Astrocyte (in vitro differentiated cells and primary cell): ENCODE results near the gene FCN2. TPM values are rescaled to one million over a fixed set of nuclear protein-coding genes. Genes with fewer than 3 reads are reported as not detected.

Experiments
- DNase-seq: peaks from one replicate; pipeline ENCODE4 v3.0.0-alpha.2; 2010; ENCODE audit warnings: low read depth
- FAIRE-seq: peaks from 2 replicates; lab custom pipeline; 2011; peaks lifted over from hg19 to GRCh38; lab: Jason Lieb, UNC
- H2AFZ ChIP-seq: 2 replicates; pipeline ENCODE4 v1.6.0; 2012; ENCODE audit warnings: low read depth, low read length, inconsistent platforms
- H3K27ac ChIP-seq: 2 replicates; pipeline ENCODE4 v1.5.1; 2011; ENCODE audit warnings: low read depth, low read length, inconsistent platforms
- H3K27me3 ChIP-seq: 2 replicates; pipeline ENCODE4 v1.6.0; 2011; ENCODE audit warnings: low read length, inconsistent platforms; ENCODE audit not compliant: insufficient read depth
- H3K36me3 ChIP-seq: 2 replicates; pipeline ENCODE4 v1.5.1; 2011; ENCODE audit warnings: low read length, inconsistent platforms; ENCODE audit not compliant: insufficient read depth
- H3K4me1 ChIP-seq: 2 replicates; pipeline ENCODE4 v1.5.1; 2011; ENCODE audit warnings: low read length, inconsistent platforms; ENCODE audit not compliant: insufficient read depth
- H3K4me2 ChIP-seq: 2 replicates; pipeline ENCODE4 v1.6.0; 2012; ENCODE audit warnings: low read length, inconsistent platforms
- H3K4me3 ChIP-seq: 2 replicates; pipeline ENCODE4 v1.5.1; 2011; ENCODE audit warnings: low read depth, mild to moderate bottlenecking, low read length, inconsistent platforms; ENCODE audit not compliant: insufficient read depth
- H3K79me2 ChIP-seq: 2 replicates; pipeline ENCODE4 v1.6.0; 2012; ENCODE audit warnings: mild to moderate bottlenecking, low read length, inconsistent platforms; ENCODE audit not compliant: insufficient read depth
- H3K9ac ChIP-seq: 2 replicates; pipeline ENCODE4 v1.6.0; 2012; ENCODE audit warnings: mild to moderate bottlenecking, low read length, inconsistent platforms
- H3K9me3 ChIP-seq: 2 replicates; pipeline ENCODE4 v1.5.1; 2012; ENCODE audit warnings: low read depth, mild to moderate bottlenecking, low read length, inconsistent platforms; ENCODE audit not compliant: insufficient read depth
- H4K20me1 ChIP-seq: 2 replicates; pipeline ENCODE4 v1.6.0; 2012; ENCODE audit warnings: low read length, inconsistent platforms; ENCODE audit not compliant: insufficient read depth
- H3K27ac Mint-ChIP-seq: one replicate; pipeline ENCODE4 v1.8.0; 2021; ENCODE audit warnings: mild to moderate bottlenecking, mixed read lengths; ENCODE audit not compliant: unreplicated experiment
- H3K27me3 Mint-ChIP-seq: one replicate; pipeline ENCODE4 v1.8.0; 2021; ENCODE audit warnings: low read depth, mixed read lengths; ENCODE audit not compliant: unreplicated experiment
- H3K36me3 Mint-ChIP-seq: one replicate; pipeline ENCODE4 v1.8.0; 2021; ENCODE audit warnings: low read depth, mixed read lengths; ENCODE audit not compliant: unreplicated experiment
- H3K4me1 Mint-ChIP-seq: one replicate; pipeline ENCODE4 v1.8.0; 2021; ENCODE audit warnings: low read depth, mixed read lengths; ENCODE audit not compliant: unreplicated experiment
- H3K4me3 Mint-ChIP-seq: one replicate; pipeline ENCODE4 v1.8.0; 2021; ENCODE audit warnings: mild to moderate bottlenecking, moderate library complexity, mixed read lengths; ENCODE audit not compliant: unreplicated experiment
- H3K9me3 Mint-ChIP-seq: one replicate; pipeline ENCODE4 v1.8.0; 2021; ENCODE audit warnings: mild to moderate bottlenecking, mixed read lengths; ENCODE audit not compliant: unreplicated experiment
- EZH2 ChIP-seq: IDR thresholded peaks from 2 replicates; pipeline ENCODE4 v1.6.1; 2012; ENCODE audit warnings: mild to moderate bottlenecking, low read length, inconsistent platforms; ENCODE audit not compliant: insufficient read depth
- total RNA-seq: library from RNA; stranded (reverse); gene quantifications from 2 replicates; pipeline ENCODE4 v1.2.1, GENCODE V29; 2021
- TF ChIP-seq, protein P1 (sequence below): IDR thresholded peaks from 2 replicates; pipeline ENCODE4 v1.5.1; 2011; ENCODE audit warnings: low read depth, mild to moderate bottlenecking, inconsistent platforms, low read length, moderate library complexity; ENCODE audit not compliant: insufficient read depth

Gene FCN2
- total RNA-seq, 1 donor from 2014 or later: not detected

GRCh38 chr9:134932606-134933005 lies 52.0 kb downstream of the FCN2 start:
- Mint-ChIP-seq H3K9me3 (no peaks in the 10 kb centered on the region), H3K36me3 (no peaks in the 10 kb centered on the region), H3K4me1 (no peaks in the 10 kb centered on the region), H3K27me3 (peaks cover 65% of the 10 kb centered on the region), H3K4me3 (no peak overlapping the region), H3K27ac (no peak overlapping the region)
- Histone ChIP-seq H3K79me2 (no peaks in the 10 kb centered on the region), H3K9ac (no peak overlapping the region), H3K4me2 (no peak overlapping the region), H3K27ac (no peak overlapping the region), H2AFZ (no peak overlapping the region), H3K36me3 (no peaks in the 10 kb centered on the region), H4K20me1 (no peaks in the 10 kb centered on the region), H3K9me3 (no peaks in the 10 kb centered on the region), H3K27me3 (peaks cover 23% of the 10 kb centered on the region), H3K4me1 (no peaks in the 10 kb centered on the region), H3K4me3 (no peak overlapping the region)
- no peak for DNase-seq
- FAIRE-seq: no peak
- TF ChIP-seq, protein P1, sequence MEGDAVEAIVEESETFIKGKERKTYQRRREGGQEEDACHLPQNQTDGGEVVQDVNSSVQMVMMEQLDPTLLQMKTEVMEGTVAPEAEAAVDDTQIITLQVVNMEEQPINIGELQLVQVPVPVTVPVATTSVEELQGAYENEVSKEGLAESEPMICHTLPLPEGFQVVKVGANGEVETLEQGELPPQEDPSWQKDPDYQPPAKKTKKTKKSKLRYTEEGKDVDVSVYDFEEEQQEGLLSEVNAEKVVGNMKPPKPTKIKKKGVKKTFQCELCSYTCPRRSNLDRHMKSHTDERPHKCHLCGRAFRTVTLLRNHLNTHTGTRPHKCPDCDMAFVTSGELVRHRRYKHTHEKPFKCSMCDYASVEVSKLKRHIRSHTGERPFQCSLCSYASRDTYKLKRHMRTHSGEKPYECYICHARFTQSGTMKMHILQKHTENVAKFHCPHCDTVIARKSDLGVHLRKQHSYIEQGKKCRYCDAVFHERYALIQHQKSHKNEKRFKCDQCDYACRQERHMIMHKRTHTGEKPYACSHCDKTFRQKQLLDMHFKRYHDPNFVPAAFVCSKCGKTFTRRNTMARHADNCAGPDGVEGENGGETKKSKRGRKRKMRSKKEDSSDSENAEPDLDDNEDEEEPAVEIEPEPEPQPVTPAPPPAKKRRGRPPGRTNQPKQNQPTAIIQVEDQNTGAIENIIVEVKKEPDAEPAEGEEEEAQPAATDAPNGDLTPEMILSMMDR: no peak
- no peak for TF ChIP-seq EZH2

- Histone ChIP-seq H2AFZ (no peak overlapping the region), H3K27me3 (peaks cover 23% of the 10 kb centered on the region), H3K4me1 (no peaks in the 10 kb centered on the region), H3K9me3 (no peaks in the 10 kb centered on the region), H3K27ac (no peak overlapping the region), H3K79me2 (no peaks in the 10 kb centered on the region), H3K4me2 (no peak overlapping the region), H4K20me1 (no peaks in the 10 kb centered on the region), H3K9ac (no peak overlapping the region), H3K36me3 (no peaks in the 10 kb centered on the region), H3K4me3 (no peak overlapping the region)
- no peak for DNase-seq
- Mint-ChIP-seq H3K4me1 (no peaks in the 10 kb centered on the region), H3K27ac (no peak overlapping the region), H3K36me3 (no peaks in the 10 kb centered on the region), H3K27me3 (peaks cover 61% of the 10 kb centered on the region), H3K9me3 (no peaks in the 10 kb centered on the region), H3K4me3 (no peak overlapping the region)
- TF ChIP-seq, protein P1: no peak
- TF ChIP-seq EZH2: no peak
- FAIRE-seq: no peak
Observed at GRCh38 chr9:134933076-134933659, 52.6 kb downstream of the FCN2 start.

DNA sequence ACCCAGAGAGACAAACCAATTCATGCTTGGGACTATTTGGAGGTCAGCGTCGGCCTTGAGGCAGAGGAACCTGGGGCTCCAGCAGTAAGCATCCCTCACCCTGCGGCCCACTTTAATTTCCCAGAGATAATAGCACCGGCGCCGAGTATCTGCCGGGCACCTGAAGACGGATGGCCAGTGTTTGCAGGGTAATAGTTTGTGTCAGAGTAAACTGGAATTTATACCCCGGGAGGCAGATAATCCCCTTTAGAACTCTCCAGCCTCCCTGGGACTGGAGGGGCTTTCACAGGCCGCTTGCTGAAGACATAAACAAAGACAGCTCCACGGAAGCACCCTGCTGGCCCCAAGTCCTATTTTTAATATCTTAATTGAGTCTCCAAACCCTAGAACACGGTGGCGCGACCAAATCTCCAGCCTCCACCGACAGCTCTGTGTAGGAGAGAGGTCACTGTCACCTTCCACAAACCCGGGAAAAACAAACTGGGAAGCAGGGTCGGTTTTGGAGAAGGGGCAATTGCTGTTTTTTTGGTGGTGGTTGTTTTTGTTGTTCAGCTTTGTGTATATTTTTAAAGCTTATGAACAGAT lies 54.5 kb downstream of the FCN2 start:
- Mint-ChIP-seq H3K4me3 (no peak overlapping the region), H3K9me3 (no peaks in the 10 kb centered on the region), H3K4me1 (no peaks in the 10 kb centered on the region), H3K27me3 (peaks cover 58% of the 10 kb centered on the region), H3K27ac (no peak overlapping the region), H3K36me3 (no peaks in the 10 kb centered on the region)
- peaks cover 23% of the 10 kb centered on the region for H3K27me3 ChIP-seq
- H3K79me2 ChIP-seq: no peaks in the 10 kb centered on the region
- H3K4me3 ChIP-seq: no peak overlapping the region
- H3K4me1 ChIP-seq: no peaks in the 10 kb centered on the region
- FAIRE-seq: no peak
- no peaks in the 10 kb centered on the region for H4K20me1 ChIP-seq
- no peaks in the 10 kb centered on the region for H3K36me3 ChIP-seq
- no peaks in the 10 kb centered on the region for H3K9me3 ChIP-seq
- TF ChIP-seq, protein P1: no peak
- no peak for TF ChIP-seq EZH2
- H2AFZ ChIP-seq: no peak overlapping the region
- no peak overlapping the region for H3K27ac ChIP-seq
- no peak overlapping the region for H3K4me2 ChIP-seq
- H3K9ac ChIP-seq: no peak overlapping the region
- DNase-seq: no peak
